GM19351 (cell line): ENCODE results near the gene CCDC73.

ENCODE experiments used
- ATAC-seq: cut with Tn5 transposase; IDR thresholded peaks from one replicate; pipeline ENCODE4 v1.9.1; 2021; ENCODE audit warnings: mild to moderate bottlenecking, moderate library complexity; ENCODE audit not compliant: unreplicated experiment

The CCDC73 gene

DNA sequence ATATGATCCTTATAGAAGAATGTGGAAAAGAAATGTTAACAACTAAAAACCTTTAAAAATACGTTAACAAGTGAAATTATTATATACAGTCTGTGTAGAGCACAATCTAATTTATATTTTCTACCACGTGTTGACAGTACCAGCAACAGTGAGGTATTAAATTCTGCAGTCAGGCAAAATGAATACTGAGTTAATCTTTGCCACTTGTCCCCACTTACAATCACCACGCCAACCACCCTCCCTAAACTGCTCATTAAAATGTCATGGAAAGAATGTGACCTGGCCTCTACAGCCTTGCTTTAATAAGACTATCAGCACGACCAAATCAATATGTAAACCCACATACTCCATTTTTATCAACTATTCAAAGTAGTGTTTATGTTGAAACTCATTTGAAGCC, 239.4 kb downstream of the CCDC73 start:
- ATAC-seq, result no peak
